Renal cortical epithelial cell (primary cell): ENCODE data around the gene CPNE9. TPM values are rescaled to one million over a fixed set of nuclear protein-coding genes. Genes with fewer than 3 reads are reported as not detected.

ENCODE experiments used
- DNase-seq: peaks from one replicate; pipeline ENCODE4 v3.0.0-alpha.2; 2011; ENCODE audit warnings: low read depth
- total RNA-seq: library from RNA; depleted of rRNA; stranded (reverse); fragments of >200 nt; gene quantifications from 2 replicates; pipeline ENCODE4 v1.2.3, GENCODE V29; 2014

Gene CPNE9
- total RNA-seq, 1 donor from 2014 or later: not detected

- DNase-seq: no peak
These were observed 16.1 kb upstream of the CPNE9 start for GRCh38 chr3:9687514-9687913.

- DNase-seq: no peak
These were observed 14.7 kb upstream of the CPNE9 start for GRCh38 chr3:9688961-9689360.

- DNase-seq: no peak
These were observed 13.9 kb upstream of the CPNE9 start for GRCh38 chr3:9689757-9690156.

GRCh38 chr3:9690451-9691450, 12.9 kb upstream of the CPNE9 start:
- DNase-seq: no peak

- no peak for DNase-seq
These were observed 12.0 kb upstream of the CPNE9 start for GRCh38 chr3:9691636-9692035.

- DNase-seq: no peak
These were observed 11.2 kb upstream of the CPNE9 start for GRCh38 chr3:9692416-9692815.

- no peak for DNase-seq
These were observed 8.3 kb upstream of the CPNE9 start for GRCh38 chr3:9695345-9695744.

GRCh38 chr3:9695746-9696145, 7.9 kb upstream of the CPNE9 start:
- DNase-seq: no peak

- no peak for DNase-seq
These were observed 7.0 kb upstream of the CPNE9 start for GRCh38 chr3:9696480-9697220.

- DNase-seq: no peak
These were observed 5.7 kb upstream of the CPNE9 start for GRCh38 chr3:9697892-9698291.

- no peak for DNase-seq
These were observed 5.3 kb upstream of the CPNE9 start for GRCh38 chr3:9698293-9698692.

- DNase-seq: no peak
These were observed 3.1 kb upstream of the CPNE9 start for GRCh38 chr3:9700536-9700935.

- no peak for DNase-seq
These were observed 2.6 kb upstream of the CPNE9 start for GRCh38 chr3:9701006-9701405.

- no peak for DNase-seq
These were observed 1.9 kb upstream of the CPNE9 start for GRCh38 chr3:9701711-9702110.

- DNase-seq: no peak
These were observed 393 bp upstream of the CPNE9 start for GRCh38 chr3:9703240-9703639.

- DNase-seq: no peak
These were observed 1.0 kb downstream of the CPNE9 start for GRCh38 chr3:9704347-9705322.

GRCh38 chr3:9710174-9710739, 6.6 kb downstream of the CPNE9 start:
- no peak for DNase-seq

GRCh38 chr3:9712415-9712814, 8.8 kb downstream of the CPNE9 start:
- no peak for DNase-seq

- DNase-seq: no peak
These were observed 9.5 kb downstream of the CPNE9 start for GRCh38 chr3:9713142-9713541.

GRCh38 chr3:9715136-9715535, 11.5 kb downstream of the CPNE9 start:
- no peak for DNase-seq

- DNase-seq: peak; percentile 88
These were observed 12.3 kb downstream of the CPNE9 start for GRCh38 chr3:9715764-9716437.
